GM19351 (cell line): Measurements from ENCODE around the gene IBA57.

Experiments used
- ATAC-seq: cut with Tn5 transposase; IDR thresholded peaks from one replicate; pipeline ENCODE4 v1.9.1; 2021; ENCODE audit warnings: mild to moderate bottlenecking, moderate library complexity; ENCODE audit not compliant: unreplicated experiment

Gene IBA57

DNA sequence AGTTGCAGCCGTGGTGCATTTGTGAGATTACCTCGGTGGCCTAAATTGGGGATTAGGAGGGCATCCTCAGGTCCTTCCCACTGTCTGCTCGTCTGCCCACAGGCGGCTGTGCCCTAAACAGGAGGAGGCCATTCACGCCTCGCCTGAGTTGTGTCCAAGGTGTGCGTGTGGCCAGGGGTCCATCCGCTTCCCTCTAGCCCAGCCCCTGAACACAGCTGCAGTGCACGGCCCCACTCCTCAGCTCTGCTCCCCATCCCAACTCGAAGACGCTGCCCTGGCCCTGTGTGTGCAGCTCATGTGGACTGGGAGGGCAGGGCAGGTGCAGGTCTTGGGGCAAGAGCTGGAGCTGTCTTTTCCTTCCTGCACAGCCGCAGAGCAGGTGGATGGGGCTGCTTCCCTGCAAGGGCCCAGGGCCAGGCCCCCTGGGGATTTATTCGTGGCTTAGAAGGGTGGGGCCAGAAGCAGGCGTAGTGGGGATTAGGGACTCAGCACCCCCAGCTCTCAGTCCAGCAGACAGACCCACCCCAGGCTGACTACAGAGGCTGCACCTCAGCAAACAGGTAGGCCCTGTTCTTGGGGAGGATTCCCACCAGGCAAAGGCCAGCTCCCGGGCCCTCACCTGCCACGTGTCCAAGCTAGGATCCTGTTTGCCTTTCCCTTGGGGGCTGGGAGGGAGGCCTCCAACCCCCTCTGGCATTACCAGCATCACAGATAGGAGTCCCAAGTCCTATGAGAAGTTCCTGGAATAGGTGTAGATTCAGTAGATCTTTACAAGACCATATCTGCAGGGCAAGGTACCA lies 21.2 kb upstream of the IBA57 start:
- no peak for ATAC-seq

DNA sequence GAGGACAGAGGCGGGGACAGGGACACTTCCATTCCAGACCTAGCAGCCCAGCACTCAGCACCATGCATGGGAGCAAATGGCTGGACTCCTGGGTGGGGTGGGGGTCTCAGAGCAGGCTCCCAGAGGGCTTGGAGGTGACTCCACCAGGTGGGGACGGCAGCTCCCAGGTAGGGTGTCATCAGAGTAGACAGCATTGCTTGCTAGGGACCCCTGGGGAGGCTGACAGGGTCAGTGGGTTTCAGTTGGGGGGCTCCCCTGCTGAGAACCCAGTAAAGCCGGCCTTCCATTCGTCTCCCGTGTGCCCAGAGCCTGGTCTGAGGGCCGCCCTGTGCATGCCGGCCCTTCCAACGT lies 20.6 kb upstream of the IBA57 start:
- no peak for ATAC-seq

DNA sequence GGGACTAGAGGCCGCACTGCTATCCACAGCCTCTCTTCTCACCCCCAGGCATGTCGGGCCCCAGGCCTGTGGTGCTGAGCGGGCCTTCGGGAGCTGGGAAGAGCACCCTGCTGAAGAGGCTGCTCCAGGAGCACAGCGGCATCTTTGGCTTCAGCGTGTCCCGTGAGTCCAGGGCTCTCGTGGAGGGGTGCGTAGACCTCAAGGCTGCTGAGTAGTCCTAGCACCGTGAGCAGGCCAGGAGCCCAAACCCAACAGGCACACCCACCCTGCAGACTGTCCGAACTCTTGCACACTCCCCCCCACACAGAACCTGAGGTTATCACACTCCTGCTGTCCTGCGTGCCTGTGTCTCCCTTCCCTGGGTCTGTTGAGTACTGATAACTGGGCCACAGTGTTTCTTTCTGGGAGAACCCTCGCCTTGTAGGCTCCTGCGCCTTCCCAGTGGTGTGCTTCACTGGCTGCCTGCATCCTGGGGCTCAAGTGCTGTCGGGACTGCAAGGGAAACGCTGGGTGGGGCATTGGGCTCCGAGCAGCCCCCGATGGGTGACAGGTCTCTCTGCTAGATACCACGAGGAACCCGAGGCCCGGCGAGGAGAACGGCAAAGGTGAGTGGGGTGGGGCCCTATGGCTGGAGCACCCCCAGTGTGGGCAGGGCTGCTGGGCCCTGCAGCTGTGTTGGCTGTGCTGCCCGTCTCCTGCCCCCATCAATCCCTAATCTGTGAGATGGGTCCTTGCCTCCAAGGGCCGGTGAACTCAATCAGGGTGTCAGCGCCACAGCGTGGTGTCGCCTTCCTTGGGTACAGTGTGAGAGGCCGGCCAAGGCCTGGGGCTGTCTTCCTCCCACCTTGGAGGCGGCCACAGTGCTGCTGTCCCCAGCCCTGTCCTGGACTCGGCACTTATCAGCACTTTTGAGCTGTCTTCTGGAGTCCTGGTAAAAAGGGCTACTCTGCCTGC lies 19.9 kb upstream of the IBA57 start:
- ATAC-seq = no peak

DNA sequence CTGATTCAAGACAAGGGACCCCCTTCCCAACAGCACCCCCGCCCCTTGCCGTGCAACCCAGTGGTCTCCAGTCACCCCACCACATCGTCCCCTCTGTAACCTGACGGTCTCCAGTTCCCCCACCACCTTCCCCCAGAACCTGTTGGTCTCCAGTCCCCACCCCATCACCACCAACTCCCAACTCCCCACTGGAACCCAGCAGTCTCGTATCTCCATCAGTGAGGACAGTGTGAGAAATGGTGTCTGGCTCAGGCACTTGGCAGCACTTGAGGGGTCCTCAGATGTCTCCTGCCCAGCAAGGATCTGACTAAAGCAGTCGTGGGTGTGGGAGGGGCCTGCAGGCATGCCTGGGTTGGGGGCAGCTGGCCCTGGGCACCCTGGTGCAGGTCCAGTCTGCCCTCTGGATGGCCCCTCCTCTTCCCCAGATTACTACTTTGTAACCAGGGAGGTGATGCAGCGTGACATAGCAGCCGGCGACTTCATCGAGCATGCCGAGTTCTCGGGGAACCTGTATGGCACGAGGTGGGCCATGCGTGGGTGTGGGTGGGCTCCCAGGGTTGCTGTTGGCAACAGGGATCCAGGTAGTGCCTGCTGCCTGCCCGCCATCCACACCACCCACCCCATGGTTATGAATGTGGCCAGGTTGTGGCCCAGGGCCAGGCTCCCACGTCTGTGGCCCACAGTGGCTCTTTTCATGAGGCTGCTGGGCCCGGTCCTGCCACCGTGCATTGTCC lies 19.0 kb upstream of the IBA57 start:
- no peak for ATAC-seq

DNA sequence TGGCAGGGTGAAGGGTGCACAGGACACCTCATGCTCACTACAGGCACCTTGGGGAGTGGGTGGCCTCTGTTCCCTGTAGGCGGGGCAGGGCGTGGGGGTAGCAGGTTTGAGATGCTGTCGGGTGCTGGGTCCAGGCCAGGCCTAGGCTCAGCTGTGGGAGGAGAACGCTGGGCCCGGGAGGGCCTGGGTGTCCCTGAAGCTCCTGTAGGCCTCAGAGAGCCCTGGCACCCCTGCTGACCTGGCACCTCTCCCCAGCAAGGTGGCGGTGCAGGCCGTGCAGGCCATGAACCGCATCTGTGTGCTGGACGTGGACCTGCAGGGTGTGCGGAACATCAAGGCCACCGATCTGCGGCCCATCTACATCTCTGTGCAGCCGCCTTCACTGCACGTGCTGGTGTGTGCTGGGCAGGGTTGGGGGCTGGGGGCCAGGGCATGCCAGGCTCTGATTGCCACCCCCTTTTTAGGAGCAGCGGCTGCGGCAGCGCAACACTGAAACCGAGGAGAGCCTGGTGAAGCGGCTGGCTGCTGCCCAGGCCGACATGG lies 18.4 kb upstream of the IBA57 start:
- no peak for ATAC-seq

DNA sequence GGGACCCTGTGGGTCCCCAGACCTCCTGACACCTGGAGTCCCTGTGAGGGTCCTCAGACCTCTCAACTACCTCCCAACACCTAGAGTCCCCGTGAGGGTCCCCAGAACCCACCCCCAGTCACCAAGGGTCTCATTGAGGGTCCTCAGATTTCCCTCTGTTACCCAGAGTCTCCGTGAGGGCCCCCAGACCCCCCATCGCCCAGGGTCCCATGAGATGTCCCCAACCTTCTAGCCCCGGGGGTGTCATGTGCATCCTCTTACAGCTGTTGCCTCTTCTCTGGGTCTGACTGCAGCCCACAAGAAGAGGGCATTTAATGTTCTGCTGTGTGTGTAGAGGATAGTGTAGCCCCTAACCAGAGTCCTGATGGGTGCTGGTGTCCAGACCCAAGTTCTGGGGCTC lies 17.8 kb upstream of the IBA57 start:
- no peak for ATAC-seq

DNA sequence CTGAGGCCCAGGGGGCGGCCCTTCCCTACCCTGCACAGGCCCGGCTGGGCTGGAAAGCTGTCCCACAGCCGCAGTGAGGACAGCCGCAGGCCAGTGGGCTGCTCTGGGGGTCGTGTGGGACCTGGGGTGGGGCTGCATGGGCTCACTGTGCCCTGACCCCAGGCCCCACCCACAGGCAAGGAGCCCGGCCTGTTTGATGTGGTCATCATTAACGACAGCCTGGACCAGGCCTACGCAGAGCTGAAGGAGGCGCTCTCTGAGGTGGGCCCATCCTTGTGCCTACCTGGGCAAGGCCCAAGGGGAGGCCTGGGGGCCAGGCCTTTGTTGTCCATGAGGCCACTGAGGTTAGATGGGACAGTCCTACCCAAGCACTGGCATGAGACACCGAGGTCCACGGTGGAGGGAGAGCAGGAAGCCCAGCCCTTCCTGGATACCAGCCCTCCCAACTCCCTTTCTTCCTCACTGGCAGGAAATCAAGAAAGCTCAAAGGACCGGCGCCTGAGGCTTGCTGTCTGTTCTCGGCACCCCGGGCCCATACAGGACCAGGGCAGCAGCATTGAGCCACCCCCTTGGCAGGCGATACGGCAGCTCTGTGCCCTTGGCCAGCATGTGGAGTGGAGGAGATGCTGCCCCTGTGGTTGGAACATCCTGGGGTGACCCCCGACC lies 17.3 kb upstream of the IBA57 start:
- no peak for ATAC-seq

DNA sequence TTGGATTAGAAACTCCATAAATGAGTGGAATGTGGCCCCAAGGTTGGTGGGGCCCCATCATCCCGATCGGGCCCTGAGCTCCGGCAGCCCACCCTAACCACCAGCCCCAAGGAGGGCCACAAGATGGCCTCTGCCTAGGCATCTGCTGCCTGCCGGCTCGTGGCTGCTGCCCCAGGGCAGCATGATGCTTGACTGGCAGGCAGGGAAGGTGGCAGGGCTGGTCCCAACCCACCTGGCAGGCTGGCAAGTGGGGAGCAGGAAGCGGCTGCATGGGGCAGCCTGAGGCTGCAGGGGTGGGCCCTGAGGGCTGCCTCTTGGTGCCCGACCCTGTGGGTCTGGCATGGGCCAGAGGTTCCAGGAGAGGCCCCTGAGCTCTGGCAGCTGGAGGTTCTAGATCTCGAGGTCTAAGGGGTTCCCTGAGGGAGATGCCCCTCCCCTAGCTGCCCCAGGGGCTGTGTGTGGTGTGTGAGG lies 16.6 kb upstream of the IBA57 start:
- ATAC-seq = no peak

DNA sequence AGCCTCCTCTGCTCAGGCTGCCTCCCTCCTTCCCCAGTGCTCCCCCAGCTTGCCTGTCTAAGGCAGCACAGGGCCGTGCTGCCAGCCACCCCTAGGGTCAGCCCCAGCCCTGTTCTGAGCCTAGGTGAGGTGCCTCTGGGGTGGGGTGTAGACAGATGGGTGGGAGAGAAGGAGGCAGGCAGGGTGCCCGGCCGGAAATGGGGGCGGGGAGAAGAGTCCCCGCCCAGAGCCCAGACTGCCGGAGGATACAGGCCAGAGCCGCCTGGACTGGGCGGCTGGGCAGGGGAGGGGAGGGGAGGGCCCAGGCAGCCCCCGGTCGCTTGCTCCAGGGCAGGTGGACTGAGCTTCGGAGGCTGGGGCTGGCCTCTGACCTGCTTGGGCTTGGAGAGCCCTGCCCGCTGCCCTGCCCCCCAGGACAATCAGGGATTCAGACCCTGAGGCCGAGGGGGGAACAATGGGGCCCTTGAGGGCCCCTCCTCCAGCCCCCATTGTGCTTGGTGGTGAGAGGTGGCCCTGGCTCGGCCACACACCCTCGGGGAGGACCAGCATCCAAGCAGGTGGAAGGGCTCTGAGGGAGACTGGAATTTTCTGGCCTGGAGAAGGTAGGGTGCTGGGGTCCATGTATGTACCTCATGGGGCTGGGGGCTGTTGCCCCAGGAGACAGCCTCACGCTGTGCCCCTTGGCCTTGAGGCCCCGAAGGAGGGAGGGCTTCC lies 16.0 kb upstream of the IBA57 start, which contains the start of gene GJC2:
TSS of gene GJC2 (plus strand) at position 525 of the 714 bp plus-strand sequence. CDS start 7,829 bp downstream, outside the sequence.
- ATAC-seq = no peak

DNA sequence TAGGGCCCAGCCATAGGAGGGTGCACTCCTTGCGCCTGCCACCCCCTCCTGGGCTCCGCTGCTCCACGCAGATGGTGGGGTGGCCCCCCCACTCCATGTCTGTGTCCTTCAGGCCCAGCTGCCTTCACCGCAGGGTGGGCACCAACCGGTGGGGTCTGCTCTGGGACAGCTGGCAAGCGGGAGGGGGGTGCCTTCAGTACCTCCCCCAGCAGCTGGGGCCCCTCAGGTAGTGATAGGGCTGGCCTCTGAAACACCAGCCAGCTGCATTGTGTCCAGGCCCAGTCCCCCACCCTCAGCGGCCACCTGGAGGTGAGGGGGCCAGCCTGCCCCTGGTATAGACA lies 15.5 kb upstream of the IBA57 start:
- ATAC-seq = no peak

DNA sequence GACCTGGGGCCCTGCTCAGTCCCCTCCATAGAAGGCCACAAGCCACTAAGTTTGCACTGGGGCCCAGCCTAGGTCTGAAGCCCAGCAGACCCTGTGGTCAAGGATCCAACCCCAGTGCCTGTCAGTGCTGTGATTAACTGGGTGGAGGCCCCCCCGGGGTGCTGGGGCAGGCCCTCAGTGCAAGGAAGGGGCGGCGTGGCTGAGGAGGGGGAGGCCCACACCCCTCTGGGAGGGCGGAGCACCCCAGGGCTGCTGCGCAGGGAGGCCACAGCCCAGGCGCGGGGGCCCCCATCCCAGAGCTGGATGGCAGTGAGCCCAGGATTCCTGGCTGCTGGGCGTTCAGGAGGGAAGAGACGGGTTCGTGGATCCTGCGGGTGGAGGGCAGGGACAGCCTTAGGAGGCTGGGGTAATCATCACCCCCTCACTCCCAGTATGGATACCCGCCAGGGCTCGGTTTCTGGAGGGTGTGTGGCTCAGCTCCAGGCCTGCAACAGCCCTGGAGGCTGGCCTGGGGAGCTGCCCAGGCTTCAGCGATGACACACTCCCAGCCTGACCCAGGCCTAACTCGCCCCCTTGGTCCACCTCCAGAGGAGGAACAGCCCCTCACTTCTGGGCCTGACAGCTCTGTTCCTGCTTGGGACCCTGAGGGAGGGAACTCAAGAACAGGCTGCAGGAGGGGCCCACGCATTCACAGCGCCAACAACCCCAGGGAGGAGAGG lies 15.0 kb upstream of the IBA57 start:
- ATAC-seq = no peak

DNA sequence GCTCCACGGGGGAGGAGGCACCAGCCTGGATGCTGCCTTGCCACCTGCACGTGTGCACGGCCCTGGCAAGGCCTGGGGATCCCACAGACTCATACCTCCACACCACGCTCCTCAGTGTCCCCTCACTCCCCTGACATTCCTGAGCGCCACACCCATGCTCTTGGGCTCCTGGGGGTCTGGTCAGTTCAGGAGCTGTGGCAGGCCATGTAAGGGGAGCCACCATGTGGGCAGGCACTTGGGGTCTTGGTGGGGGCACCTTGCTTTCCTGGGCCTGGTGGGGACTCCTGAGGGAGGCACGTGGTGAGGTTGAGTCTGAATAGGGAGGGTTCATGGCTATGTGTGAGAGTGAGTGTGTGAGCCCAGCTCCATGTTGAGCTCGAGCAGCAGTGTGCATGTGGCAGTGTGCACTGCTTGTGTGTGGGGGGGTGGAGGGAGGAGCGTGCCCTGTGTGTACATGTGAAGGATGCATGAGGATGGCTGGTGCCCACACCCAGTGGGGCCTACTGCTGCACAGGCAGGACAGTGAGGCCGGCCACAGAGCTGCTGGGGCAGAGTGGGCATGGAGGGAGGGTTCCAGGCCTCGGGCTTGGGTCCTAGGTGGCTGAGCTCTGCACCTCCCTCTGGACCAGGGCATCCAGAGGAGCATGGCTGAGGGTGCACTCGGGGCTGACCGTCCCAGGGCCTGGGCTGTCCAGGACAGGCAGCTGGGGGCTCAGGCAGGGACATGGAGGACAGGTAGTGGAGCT lies 14.3 kb upstream of the IBA57 start:
- no peak for ATAC-seq

DNA sequence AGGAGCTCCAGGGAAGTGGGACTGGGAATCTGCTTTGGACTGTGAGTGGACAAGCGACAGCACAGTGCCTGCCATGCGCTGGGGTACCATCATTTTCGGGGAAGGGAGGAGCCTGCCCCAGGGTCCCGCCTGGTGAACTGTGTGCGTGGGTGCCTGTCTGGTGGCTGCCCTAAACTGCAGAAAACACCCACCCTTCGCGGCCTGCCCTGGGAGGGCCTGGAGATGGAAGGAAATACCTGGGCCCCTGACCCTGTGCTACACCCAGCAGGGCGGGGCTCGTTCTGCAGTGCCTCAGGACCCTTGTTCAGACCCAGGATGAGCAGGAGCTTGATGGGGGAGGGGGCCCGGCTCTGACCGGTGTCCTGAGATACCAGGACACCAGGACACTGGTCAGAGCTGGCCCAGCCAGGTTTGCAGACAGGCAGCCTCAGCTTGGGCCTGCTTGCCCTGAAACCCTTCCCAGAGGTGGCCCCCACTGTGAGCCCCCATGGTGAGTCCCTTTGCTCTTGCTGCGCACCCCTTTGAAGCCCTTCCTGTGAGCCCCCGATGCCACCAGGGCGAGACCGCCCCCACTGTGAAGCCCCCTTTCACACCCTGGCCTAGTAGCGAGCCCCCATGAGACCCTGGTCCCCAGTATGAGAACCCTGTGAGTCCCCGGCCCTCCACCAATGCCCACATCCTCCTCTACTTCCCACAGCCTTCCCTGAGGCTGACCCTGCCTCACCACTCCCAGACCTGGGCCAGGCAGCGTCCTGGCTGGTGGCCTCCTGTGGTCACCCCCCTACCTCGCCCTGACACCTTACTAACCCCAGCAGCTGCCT lies 13.3 kb upstream of the IBA57 start:
- no peak for ATAC-seq

DNA sequence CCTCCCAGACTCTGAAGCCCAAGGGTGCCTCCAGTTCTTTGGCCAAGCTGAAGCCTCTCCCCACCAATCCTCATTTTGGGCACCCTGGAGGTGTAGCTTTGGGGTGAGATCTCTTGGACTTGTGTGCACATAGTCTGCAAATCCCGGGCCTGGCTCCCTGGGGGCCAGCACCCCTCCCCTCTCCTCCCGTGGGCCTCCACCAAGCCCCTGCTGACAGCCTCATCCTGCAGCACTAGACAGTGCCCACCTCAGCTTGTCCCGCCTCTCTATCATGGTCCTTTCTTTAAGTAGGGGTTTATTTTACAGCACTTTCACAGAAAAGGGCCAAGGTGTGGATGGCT lies 12.7 kb upstream of the IBA57 start:
- no peak for ATAC-seq

DNA sequence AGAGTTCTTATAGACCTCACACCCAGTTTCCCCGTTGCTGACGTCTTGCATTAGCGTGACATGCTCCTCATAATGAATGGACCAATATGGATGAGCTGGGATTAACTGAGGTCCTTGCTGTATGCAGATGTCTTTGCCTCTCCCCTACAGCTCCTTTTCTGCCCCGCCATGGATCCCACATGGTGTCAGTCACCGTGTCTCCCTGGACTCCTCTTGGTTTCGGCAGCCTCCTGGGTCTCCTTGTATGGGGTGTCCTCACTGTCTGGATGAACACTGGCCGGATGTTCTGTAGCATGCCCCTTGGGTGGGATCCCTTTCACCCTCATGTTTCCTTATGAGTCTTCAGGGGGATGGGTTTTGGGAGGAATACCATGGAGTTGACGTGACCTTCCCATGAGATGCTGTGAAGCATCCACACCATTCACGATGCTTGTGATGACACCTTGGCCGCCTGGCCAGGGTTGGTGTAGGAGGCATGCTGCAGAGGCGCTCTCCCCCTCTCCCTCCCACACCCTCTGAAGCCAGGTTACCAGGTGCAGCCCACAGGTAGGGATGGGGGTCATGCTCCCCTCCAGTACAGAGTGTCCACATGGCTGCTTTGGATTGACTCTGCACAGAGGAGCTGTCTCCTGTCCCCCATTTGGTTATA lies 11.5 kb upstream of the IBA57 start:
- no peak for ATAC-seq

DNA sequence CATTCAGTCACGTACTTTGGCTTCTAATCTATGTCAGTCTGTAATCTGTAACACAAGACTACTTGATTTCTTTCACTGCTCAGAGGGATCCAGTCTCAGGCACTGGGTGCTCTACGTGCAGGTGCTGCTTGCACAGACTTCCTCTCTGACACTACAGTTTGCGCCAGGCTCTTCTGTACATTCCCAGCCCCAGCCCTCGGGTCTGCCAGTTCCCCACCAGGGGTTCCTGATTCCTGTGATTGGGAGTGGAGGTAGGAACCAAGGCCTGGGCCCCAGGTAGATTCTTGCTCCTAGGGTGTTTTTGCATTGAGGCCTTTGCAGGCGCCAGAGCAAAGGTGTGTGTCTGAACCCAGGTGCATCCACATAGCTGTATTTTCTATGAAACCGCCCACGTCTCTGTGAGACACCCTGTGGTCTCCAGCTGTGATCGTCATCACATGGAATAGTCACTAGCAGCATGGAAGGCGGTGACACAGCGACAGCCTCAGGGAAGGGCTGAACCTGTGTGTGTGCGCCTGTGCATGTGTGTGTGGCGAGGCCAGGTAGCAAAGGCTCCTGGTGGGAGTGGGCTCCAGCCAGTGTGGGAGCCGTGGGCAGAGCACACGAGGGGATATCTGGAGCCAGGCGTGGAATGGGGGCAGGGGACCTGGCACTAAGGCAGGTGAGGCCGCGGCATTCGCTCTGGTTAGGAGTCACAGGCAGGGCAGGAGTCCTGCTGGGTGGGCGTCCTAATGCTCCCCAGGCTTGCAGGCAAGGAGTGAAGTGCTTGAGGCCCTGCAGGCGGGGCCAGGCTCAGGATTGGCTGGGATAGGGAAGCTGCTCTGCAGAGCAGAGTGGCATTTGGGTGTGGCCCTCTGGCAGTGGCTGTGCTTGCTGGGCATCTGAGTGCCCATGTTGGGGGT lies 10.7 kb upstream of the IBA57 start:
- no peak for ATAC-seq
